ENCODE measurements around the gene TMEM108. TPM values are rescaled to one million over a fixed set of nuclear protein-coding genes. Genes with fewer than 3 reads are reported as not detected.

Gene TMEM108
- total RNA-seq, 1 donor from 2014 or later = not detected

GRCh38 chr3:133254716-133255115 lies 216.5 kb downstream of the TMEM108 start:
- Mint-ChIP-seq H3K36me3 (ENCODE audit: low read depth) (no peaks in the 10 kb centered on the region), H3K9me3 (no peaks in the 10 kb centered on the region), H3K4me3 (no peak overlapping the region), H3K4me1 (no peaks in the 10 kb centered on the region), H3K27ac (no peak overlapping the region), H3K27me3 (peaks cover 1% of the 10 kb centered on the region)
- intact Hi-C loops (cut with micrococcal nuclease) = no loop called here
- DNase-seq = no peak

- H3K27me3 Mint-ChIP-seq = peaks cover 2% of the 10 kb centered on the region
- no peaks in the 10 kb centered on the region for H3K4me1 Mint-ChIP-seq
Measured at GRCh38 chr3:133256787-133257483, 218.7 kb downstream of the TMEM108 start.

GRCh38 chr3:133258358-133258757 lies 220.2 kb downstream of the TMEM108 start:
- no peaks in the 10 kb centered on the region for H3K9me3 Mint-ChIP-seq

More at GRCh38 chr3:133256787-133257483, 218.7 kb downstream of the TMEM108 start:
- Mint-ChIP-seq H3K9me3 (no peaks in the 10 kb centered on the region), H3K27ac (no peak overlapping the region), H3K36me3 (ENCODE audit: low read depth) (no peaks in the 10 kb centered on the region), H3K4me3 (no peak overlapping the region)
- intact Hi-C loops (cut with micrococcal nuclease) = no loop called here
- DNase-seq = no peak

DNA sequence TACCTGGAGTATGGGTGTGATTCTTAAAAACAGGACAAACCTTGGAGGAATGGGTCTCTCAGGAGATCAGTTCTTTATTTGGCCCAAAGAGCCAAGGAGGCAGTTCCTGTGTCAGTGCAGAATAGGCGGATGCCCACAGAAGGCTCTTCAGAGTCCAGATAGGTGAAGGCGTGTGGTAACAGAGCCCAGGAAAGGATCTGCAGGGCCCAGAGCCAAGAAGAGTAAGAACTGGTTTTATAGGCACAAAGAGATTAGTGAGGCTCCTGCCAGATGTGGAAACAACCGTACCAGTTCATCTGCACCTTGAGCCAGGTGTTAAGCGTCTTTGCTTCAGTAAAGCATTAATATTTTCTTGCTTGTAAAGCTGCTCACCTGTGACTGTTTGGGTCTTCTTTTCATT lies 221.6 kb downstream of the TMEM108 start:
- intact Hi-C loops (cut with micrococcal nuclease) = no loop called here

More at GRCh38 chr3:133258358-133258757, 220.2 kb downstream of the TMEM108 start:
- intact Hi-C loops (cut with micrococcal nuclease) = no loop called here
- Mint-ChIP-seq H3K36me3 (ENCODE audit: low read depth) (no peaks in the 10 kb centered on the region), H3K27ac (no peak overlapping the region), H3K4me3 (no peak overlapping the region), H3K4me1 (no peaks in the 10 kb centered on the region), H3K27me3 (peaks cover 3% of the 10 kb centered on the region)
- DNase-seq = no peak

DNA sequence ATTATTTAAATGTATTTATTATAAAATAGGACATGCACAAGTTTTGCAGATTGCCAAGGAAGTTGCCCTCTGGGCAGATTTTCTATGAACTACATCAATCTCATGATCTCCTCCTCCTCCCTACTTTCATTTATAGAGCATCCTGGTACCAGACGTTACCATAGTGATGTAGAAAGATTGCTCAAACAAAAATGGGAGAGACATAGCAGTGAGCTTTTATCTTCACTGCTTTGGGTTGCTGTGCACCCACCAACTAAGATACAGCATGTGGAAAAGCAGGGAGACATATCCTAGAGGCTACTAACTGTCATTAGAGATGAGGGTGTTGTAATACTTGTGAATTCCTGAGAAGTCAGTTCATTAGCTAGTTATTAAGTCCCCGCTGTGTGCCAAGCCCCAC lies 224.1 kb downstream of the TMEM108 start:
- intact Hi-C loops (cut with micrococcal nuclease) = no loop called here
- Mint-ChIP-seq H3K27me3 (peaks cover 14% of the 10 kb centered on the region), H3K4me1 (no peaks in the 10 kb centered on the region)

More for the DNA sequence above, 221.6 kb downstream of the TMEM108 start:
- H3K27ac Mint-ChIP-seq = no peak overlapping the region
- no peaks in the 10 kb centered on the region for H3K36me3 Mint-ChIP-seq (ENCODE audit: low read depth)
- no peak overlapping the region for H3K4me3 Mint-ChIP-seq
- H3K9me3 Mint-ChIP-seq = no peaks in the 10 kb centered on the region
- peaks cover 4% of the 10 kb centered on the region for H3K27me3 Mint-ChIP-seq
- H3K4me1 Mint-ChIP-seq = no peaks in the 10 kb centered on the region
- DNase-seq = no peak

DNA sequence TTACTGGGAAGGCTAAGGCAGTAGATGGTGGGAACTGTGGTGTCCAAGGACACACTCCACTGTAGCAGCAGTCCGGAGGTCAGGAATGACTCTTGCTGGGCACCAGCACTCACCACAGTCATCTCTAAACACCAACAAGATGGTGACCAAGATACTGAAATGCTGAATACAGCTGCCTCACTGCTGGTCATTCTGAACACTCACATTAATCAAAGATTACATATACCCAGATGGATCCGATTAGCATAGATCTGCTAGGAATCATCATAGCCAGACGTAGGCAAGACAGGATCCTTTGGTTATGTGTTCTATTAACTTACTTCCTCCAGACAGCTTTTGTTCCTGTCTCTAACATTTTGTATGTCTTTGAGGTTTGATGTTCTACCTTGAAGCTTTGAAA lies 226.7 kb downstream of the TMEM108 start:
- intact Hi-C loops (cut with micrococcal nuclease) = no loop called here
- Mint-ChIP-seq H3K27ac (no peak overlapping the region), H3K9me3 (no peaks in the 10 kb centered on the region), H3K36me3 (ENCODE audit: low read depth) (no peaks in the 10 kb centered on the region), H3K4me3 (no peak overlapping the region), H3K4me1 (no peaks in the 10 kb centered on the region), H3K27me3 (peaks cover 12% of the 10 kb centered on the region)
- no peak for DNase-seq

More for the DNA sequence above, 224.1 kb downstream of the TMEM108 start:
- H3K9me3 Mint-ChIP-seq = no peaks in the 10 kb centered on the region
- H3K36me3 Mint-ChIP-seq (ENCODE audit: low read depth) = no peaks in the 10 kb centered on the region
- H3K4me3 Mint-ChIP-seq = no peak overlapping the region
- H3K27ac Mint-ChIP-seq = no peak overlapping the region
- no peak for DNase-seq

DNA sequence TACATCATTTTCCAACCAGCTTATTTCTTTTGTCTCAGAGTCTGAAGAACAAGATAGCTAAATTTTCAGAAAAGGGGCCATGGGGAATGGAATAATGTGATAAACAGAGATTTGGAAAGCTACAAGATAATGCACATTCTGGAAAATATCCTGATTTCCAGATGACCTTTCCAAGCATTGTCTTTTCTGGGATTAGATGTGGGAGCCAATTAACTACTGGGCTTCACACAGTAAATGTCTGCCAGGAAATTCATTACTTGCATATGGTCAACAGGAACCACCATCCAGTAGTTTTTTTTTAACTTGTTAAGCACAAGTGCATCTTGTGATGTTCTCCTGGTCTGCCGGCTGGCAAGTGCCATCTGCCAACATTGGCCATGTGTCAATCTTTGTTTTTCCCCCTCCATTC lies 230.5 kb downstream of the TMEM108 start:
- no peak overlapping the region for H3K4me3 Mint-ChIP-seq
- intact Hi-C loops (cut with micrococcal nuclease) = no loop called here
- no peaks in the 10 kb centered on the region for H3K9me3 Mint-ChIP-seq
- peaks cover 3% of the 10 kb centered on the region for H3K4me1 Mint-ChIP-seq
- H3K36me3 Mint-ChIP-seq (ENCODE audit: low read depth) = no peaks in the 10 kb centered on the region
- H3K27ac Mint-ChIP-seq = no peak overlapping the region
- H3K27me3 Mint-ChIP-seq = peaks cover 9% of the 10 kb centered on the region
- no peak for DNase-seq

GRCh38 chr3:133269393-133269792 lies 231.2 kb downstream of the TMEM108 start:
- no peaks in the 10 kb centered on the region for H3K9me3 Mint-ChIP-seq
- no peak for DNase-seq
- no peak overlapping the region for H3K4me3 Mint-ChIP-seq
- H3K4me1 Mint-ChIP-seq = peaks cover 3% of the 10 kb centered on the region
- intact Hi-C loops (cut with micrococcal nuclease) = no loop called here
- H3K27me3 Mint-ChIP-seq = peaks cover 9% of the 10 kb centered on the region
- H3K27ac Mint-ChIP-seq = no peak overlapping the region
- no peaks in the 10 kb centered on the region for H3K36me3 Mint-ChIP-seq (ENCODE audit: low read depth)

- Mint-ChIP-seq H3K27ac (no peak overlapping the region), H3K27me3 (peaks cover 6% of the 10 kb centered on the region), H3K9me3 (no peaks in the 10 kb centered on the region), H3K36me3 (ENCODE audit: low read depth) (no peaks in the 10 kb centered on the region), H3K4me1 (peaks cover 3% of the 10 kb centered on the region), H3K4me3 (no peak overlapping the region)
- intact Hi-C loops (cut with micrococcal nuclease) = no loop called here
- DNase-seq = no peak
Measured at GRCh38 chr3:133270631-133271030, 232.4 kb downstream of the TMEM108 start.

GRCh38 chr3:133271042-133271441 lies 232.9 kb downstream of the TMEM108 start:
- no peak for DNase-seq
- Mint-ChIP-seq H3K4me1 (peaks cover 3% of the 10 kb centered on the region), H3K27me3 (peaks cover 5% of the 10 kb centered on the region), H3K9me3 (no peaks in the 10 kb centered on the region), H3K27ac (no peak overlapping the region), H3K36me3 (ENCODE audit: low read depth) (no peaks in the 10 kb centered on the region), H3K4me3 (no peak overlapping the region)
- intact Hi-C loops (cut with micrococcal nuclease) = no loop called here

GRCh38 chr3:133271539-133271938 lies 233.3 kb downstream of the TMEM108 start:
- DNase-seq = no peak

GRCh38 chr3:133273346-133273745 lies 235.2 kb downstream of the TMEM108 start:
- no peaks in the 10 kb centered on the region for H3K27me3 Mint-ChIP-seq
- H3K4me3 Mint-ChIP-seq = no peak overlapping the region
- H3K9me3 Mint-ChIP-seq = no peaks in the 10 kb centered on the region
- intact Hi-C loops (cut with micrococcal nuclease) = no loop called here
- no peaks in the 10 kb centered on the region for H3K36me3 Mint-ChIP-seq (ENCODE audit: low read depth)
- H3K4me1 Mint-ChIP-seq = peaks cover 3% of the 10 kb centered on the region
- no peak for DNase-seq
- H3K27ac Mint-ChIP-seq = no peak overlapping the region

More at GRCh38 chr3:133271539-133271938, 233.3 kb downstream of the TMEM108 start:
- peaks cover 3% of the 10 kb centered on the region for H3K4me1 Mint-ChIP-seq
- H3K36me3 Mint-ChIP-seq (ENCODE audit: low read depth) = no peaks in the 10 kb centered on the region
- intact Hi-C loops (cut with micrococcal nuclease) = no loop called here
- no peak overlapping the region for H3K27ac Mint-ChIP-seq
- no peak overlapping the region for H3K4me3 Mint-ChIP-seq
- H3K27me3 Mint-ChIP-seq = no peaks in the 10 kb centered on the region
- H3K9me3 Mint-ChIP-seq = no peaks in the 10 kb centered on the region

- no peak overlapping the region for H3K4me3 Mint-ChIP-seq
- H3K4me1 Mint-ChIP-seq = peaks cover 3% of the 10 kb centered on the region
- intact Hi-C loops (cut with micrococcal nuclease) = no loop called here
- no peaks in the 10 kb centered on the region for H3K36me3 Mint-ChIP-seq (ENCODE audit: low read depth)
- no peaks in the 10 kb centered on the region for H3K9me3 Mint-ChIP-seq
- H3K27me3 Mint-ChIP-seq = no peaks in the 10 kb centered on the region
- DNase-seq = no peak
- no peak overlapping the region for H3K27ac Mint-ChIP-seq
Measured at GRCh38 chr3:133274477-133274876, 236.3 kb downstream of the TMEM108 start.

GRCh38 chr3:133276594-133276993 lies 238.4 kb downstream of the TMEM108 start:
- H3K27ac Mint-ChIP-seq = no peak overlapping the region
- no peaks in the 10 kb centered on the region for H3K9me3 Mint-ChIP-seq
- intact Hi-C loops (cut with micrococcal nuclease) = no loop called here
- H3K27me3 Mint-ChIP-seq = no peaks in the 10 kb centered on the region
- no peak overlapping the region for H3K4me3 Mint-ChIP-seq
- H3K36me3 Mint-ChIP-seq (ENCODE audit: low read depth) = no peaks in the 10 kb centered on the region
- DNase-seq = no peak
- peaks cover 3% of the 10 kb centered on the region for H3K4me1 Mint-ChIP-seq

DNA sequence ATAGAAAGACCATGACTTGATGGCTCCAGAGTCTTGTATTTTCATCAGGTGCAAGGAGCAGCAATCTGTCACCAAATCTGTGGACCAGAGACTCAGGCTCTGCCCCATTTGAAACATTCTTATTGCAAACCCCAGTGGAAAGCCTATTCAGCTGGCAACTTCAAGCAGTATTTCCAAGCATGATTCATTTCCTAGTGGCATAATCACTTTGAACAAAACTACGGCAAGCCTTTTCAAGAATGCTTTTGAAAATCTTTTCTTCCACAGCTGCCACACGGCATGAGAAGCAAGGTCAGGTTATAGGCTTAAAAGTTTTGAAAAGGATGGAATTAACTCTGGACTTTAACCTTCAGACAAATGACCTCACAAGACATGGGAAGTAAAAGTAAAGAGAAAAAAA lies 239.6 kb downstream of the TMEM108 start:
- Mint-ChIP-seq H3K27me3 (no peaks in the 10 kb centered on the region), H3K9me3 (no peaks in the 10 kb centered on the region), H3K4me1 (peaks cover 3% of the 10 kb centered on the region), H3K27ac (no peak overlapping the region), H3K36me3 (ENCODE audit: low read depth) (no peaks in the 10 kb centered on the region), H3K4me3 (no peak overlapping the region)
- no peak for DNase-seq
- intact Hi-C loops (cut with micrococcal nuclease) = no loop called here
